ENCODE measurements around the gene CATSPERE. TPM values are rescaled to one million over a fixed set of nuclear protein-coding genes. Genes with fewer than 3 reads are reported as not detected.

Gene CATSPERE
- total and polyA plus RNA-seq, 9 of the 15 experiments (the other 6 are each of a cell fraction or from before 2014, with no cell fraction given) = 0.06 to 0.16 (median 0.09) TPM; not detected in 3

DNA sequence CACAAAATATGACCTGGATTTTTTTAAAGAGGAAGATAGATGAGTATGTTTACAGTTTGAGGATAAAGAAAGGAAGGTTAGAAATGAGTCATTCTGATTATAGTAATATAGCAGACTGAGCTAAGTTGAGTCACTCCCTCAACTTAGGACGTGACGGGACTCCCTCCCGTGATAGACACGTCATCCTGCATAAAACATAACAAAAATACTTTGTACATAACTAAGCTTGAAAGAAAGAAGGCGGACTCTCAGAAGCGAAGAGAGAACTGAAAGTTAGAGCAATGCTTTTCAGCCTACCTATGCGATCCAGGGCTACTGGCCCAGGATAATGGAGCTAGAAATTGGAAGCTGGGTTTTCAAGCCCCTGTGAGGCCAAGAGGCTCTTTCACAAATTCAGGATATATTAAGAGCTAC lies 138.9 kb downstream of the CATSPERE start (continued):
- TF ChIP-seq, protein P1, sequence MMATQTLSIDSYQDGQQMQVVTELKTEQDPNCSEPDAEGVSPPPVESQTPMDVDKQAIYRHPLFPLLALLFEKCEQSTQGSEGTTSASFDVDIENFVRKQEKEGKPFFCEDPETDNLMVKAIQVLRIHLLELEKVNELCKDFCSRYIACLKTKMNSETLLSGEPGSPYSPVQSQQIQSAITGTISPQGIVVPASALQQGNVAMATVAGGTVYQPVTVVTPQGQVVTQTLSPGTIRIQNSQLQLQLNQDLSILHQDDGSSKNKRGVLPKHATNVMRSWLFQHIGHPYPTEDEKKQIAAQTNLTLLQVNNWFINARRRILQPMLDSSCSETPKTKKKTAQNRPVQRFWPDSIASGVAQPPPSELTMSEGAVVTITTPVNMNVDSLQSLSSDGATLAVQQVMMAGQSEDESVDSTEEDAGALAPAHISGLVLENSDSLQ (IDR thresholded peaks at IDR 0.05) = peak; percentile 23; the same call in 1 of the 2 replicates
- TF ChIP-seq ZBTB17 (CRISPR knock-in tag; IDR thresholded peaks at IDR 0.05) (no peak), JUNB (CRISPR knock-in tag; conservative IDR thresholded peaks at IDR 0.05) (peak; percentile 60; the same call in 1 of the 2 replicates), ARID1B (IDR thresholded peaks at IDR 0.05) (peak; percentile 53), ZNF23 (CRISPR knock-in tag; IDR thresholded peaks at IDR 0.05) (no peak), CCAR2 (IDR thresholded peaks at IDR 0.05; ENCODE audit: low read depth, low read length) (no peak), ERF (CRISPR knock-in tag; IDR thresholded peaks at IDR 0.05) (no peak), BRD4 (IDR thresholded peaks at IDR 0.05) (no peak), BHLHE40 (IDR thresholded peaks at IDR 0.05; ENCODE audit: low read length) (peak; percentile 73), CHD1 (IDR thresholded peaks at IDR 0.05; ENCODE audit: low read length) (no peak), JUND (IDR thresholded peaks at IDR 0.05; ENCODE audit: borderline replicate concordance, low read depth, low read length) (peak; percentile 93), JUND (tag; IDR thresholded peaks at IDR 0.05; ENCODE audit: borderline replicate concordance, low read depth, low read length) (peak; percentile 87), SMARCE1 (IDR thresholded peaks at IDR 0.05) (0 out of 2 replicates have a peak, but pooled peaks have one; percentile 29), ETV1 (tag; conservative IDR thresholded peaks at IDR 0.05; ENCODE audit: low read depth) (no peak), EP300 (IDR thresholded peaks at IDR 0.05; ENCODE audit: low read length) (peak; percentile 23; the same call in 1 of the 2 replicates)
- TF ChIP-seq, protein P2, sequence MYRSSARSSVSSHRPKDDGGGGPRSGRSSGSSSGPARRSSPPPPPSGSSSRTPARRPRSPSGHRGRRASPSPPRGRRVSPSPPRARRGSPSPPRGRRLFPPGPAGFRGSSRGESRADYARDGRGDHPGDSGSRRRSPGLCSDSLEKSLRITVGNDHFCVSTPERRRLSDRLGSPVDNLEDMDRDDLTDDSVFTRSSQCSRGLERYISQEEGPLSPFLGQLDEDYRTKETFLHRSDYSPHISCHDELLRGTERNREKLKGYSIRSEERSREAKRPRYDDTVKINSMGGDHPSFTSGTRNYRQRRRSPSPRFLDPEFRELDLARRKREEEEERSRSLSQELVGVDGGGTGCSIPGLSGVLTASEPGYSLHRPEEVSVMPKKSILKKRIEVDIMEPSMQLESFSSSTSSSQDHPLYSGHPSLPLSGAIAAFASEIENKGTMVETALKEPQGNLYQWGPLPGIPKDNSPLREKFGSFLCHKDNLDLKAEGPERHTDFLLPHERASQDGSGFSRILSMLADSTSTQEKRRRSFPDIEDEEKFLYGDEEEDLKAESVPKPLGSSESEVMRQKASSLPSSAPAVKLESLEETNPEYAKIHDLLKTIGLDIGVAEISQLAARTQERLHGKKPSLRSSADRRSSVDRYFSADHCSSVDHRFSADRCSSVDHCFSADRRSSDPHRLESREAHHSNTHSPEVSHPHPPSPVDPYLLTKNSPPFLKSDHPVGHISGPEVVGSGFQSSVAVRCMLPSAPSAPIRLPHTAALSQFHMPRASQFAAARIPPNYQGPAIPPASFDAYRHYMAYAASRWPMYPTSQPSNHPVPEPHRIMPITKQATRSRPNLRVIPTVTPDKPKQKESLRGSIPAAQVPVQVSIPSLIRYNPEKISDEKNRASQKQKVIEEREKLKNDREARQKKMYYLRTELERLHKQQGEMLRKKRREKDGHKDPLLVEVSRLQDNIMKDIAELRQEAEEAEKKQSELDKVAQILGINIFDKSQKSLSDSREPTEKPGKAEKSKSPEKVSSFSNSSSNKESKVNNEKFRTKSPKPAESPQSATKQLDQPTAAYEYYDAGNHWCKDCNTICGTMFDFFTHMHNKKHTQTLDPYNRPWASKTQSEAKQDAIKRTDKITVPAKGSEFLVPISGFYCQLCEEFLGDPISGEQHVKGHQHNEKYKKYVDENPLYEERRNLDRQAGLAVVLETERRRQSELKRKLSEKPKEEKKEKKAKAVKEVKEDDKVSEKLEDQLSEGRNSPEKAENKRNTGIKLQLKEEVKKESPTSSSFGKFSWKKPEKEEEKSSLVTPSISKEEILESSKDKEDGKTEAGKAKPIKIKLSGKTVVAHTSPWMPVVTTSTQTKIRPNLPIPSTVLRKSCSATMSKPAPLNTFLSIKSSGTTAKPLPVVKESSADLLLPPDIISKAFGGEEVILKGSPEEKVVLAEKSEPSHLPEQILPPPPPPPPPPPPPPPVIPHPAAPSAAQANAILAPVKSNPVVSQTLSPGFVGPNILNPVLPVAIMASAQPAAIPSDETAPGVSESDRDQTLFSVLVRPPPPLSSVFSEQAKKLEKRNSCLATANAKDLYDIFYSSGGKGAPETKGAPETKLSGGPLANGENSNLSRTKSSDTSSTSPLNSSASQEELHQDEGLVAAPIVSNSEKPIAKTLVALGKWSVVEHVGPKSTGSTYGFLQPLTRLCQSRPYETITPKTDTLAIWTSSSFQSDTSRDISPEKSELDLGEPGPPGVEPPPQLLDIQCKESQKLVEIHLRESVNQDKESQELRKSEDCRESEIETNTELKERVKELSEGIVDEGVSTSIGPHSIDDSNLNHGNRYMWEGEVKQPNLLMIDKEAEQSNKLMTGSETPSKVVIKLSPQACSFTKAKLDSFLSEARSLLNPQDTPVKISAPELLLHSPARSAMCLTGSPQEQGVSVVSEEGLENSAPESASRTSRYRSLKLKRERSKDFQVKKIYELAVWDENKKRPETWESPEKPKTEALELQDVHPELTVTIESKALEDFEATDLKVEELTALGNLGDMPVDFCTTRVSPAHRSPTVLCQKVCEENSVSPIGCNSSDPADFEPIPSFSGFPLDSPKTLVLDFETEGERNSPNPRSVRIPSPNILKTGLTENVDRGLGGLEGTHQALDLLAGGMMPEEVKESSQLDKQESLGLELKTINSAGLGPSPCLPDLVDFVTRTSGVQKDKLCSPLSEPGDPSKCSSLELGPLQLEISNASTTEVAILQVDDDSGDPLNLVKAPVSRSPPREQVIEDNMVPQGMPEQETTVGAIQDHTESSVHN (IDR thresholded peaks at IDR 0.05; ENCODE audit: borderline replicate concordance in 1 of 2, low read depth in 1 of 2) = peak in 1 of 2 experiments; percentile 58; a peak in 1 of 4 replicates
